B cell (primary cell): ENCODE measurements around the gene BEAN1. TPM values are rescaled to one million over a fixed set of nuclear protein-coding genes. Genes with fewer than 3 reads are reported as not detected.

ENCODE experiments used
- ATAC-seq: fragments of 200-7000 bp; cut with Tn5 transposase; one replicate; pipeline ENCODE4 v1.10.0; 2021; ENCODE audit warnings: low read depth, mild to moderate bottlenecking, moderate number of reproducible peaks, moderate library complexity
- CTCF ChIA-PET: fragments of 350-600 bp; sonication (Branson Sonifier 250); formaldehyde crosslinking; loops from one replicate; lab custom pipeline; 2021; ENCODE audit warnings: antibody characterized with exemption, inconsistent platforms; lab: Charles Lee
- POLR2A ChIA-PET: fragments of 350-600 bp; sonication (Branson Sonifier 250); formaldehyde crosslinking; loops from one replicate; lab custom pipeline; 2021; ENCODE audit warnings: antibody characterized with exemption; lab: Charles Lee
- DNase-seq: peaks from one replicate; pipeline ENCODE4 v3.0.0; 2013
- H2AFZ ChIP-seq: 2 replicates; pipeline ENCODE4 v1.6.1; 2012; ENCODE audit warnings: mild to moderate bottlenecking, low read depth, low read length; ENCODE audit not compliant: insufficient read depth, poor library complexity, severe bottlenecking
- H3K27ac ChIP-seq, 2 donors: 1 replicate in 1 of 2; 2 replicates in 1 of 2; pipeline ENCODE4 v1.5.1; 2012 to 2013; ENCODE audit warnings: low read length in 2 of 2, mild to moderate bottlenecking in 2 of 2, moderate library complexity in 1 of 2
- H3K27me3 ChIP-seq, 4 experiments: fragments of 200-600 bp in 1 of 4; sonication (generic) in 1 of 4; replicated peaks in 1 of 4; 1 replicate in 2 of 4; 2 replicates in 2 of 4; pipeline versions ENCODE4 v1.6.1 to v1.7.0; 2013 to 2016; ENCODE audit warnings: low read length in 3 of 4, mild to moderate bottlenecking in 2 of 4, mixed read lengths in 1 of 4, moderate library complexity in 1 of 4; ENCODE audit not compliant: insufficient read depth in 4 of 4, control insufficient read depth in 3 of 4; ENCODE audit errors: control extremely low read depth in 1 of 4
- H3K36me3 ChIP-seq, 2 experiments: replicated peaks in 1 of 2; 1 replicate in 1 of 2; 2 replicates in 1 of 2; pipeline versions ENCODE4 v1.6.1 to v1.7.1; 2013; ENCODE audit warnings: low read length in 1 of 2; ENCODE audit not compliant: insufficient read depth in 2 of 2, control insufficient read depth in 1 of 2; ENCODE audit errors: control extremely low read depth in 1 of 2, extremely low read depth in 1 of 2
- H3K4me1 ChIP-seq, 2 donors: fragments of 200-600 bp in 1 of 2; sonication (generic) in 1 of 2; 1 replicate in 1 of 2; 2 replicates in 1 of 2; pipeline versions ENCODE4 v1.5.1 to v1.6.1; 2013 to 2017; ENCODE audit warnings: low read length in 2 of 2; ENCODE audit not compliant: control insufficient read depth in 2 of 2, insufficient read depth in 2 of 2
- H3K4me2 ChIP-seq: replicated peaks from 2 replicates; pipeline ENCODE3; 2012; ENCODE audit warnings: mild to moderate bottlenecking, low read depth, low read length; ENCODE audit not compliant: poor library complexity, severe bottlenecking
- H3K4me3 ChIP-seq, 5 experiments: fragments of 200-600 bp in 1 of 5; sonication (generic) in 1 of 5; 1 replicate in 3 of 5; 2 replicates in 2 of 5; pipeline versions ENCODE4 v1.5.1 to v1.7.0; 2011 to 2016; ENCODE audit warnings: low read length in 4 of 5, mild to moderate bottlenecking in 4 of 5, low read depth in 2 of 5, control low read depth in 1 of 5, moderate library complexity in 1 of 5; ENCODE audit not compliant: insufficient read depth in 1 of 5; ENCODE audit errors: control extremely low read depth in 1 of 5, extremely low read depth in 1 of 5
- H3K79me2 ChIP-seq: fragments of 200-600 bp; sonication (generic); one replicate; pipeline ENCODE4 v1.6.0; 2016; ENCODE audit warnings: low read length; ENCODE audit not compliant: control insufficient read depth, insufficient read depth
- H3K9ac ChIP-seq: fragments of 200-600 bp; sonication (generic); 2 replicates; pipeline ENCODE4 v1.6.1; 2017; ENCODE audit warnings: mild to moderate bottlenecking, low read length, moderate library complexity
- H3K9me3 ChIP-seq, 3 donors: one replicate each; pipeline versions ENCODE4 v1.6.1 to v1.7.1; 2013; ENCODE audit warnings: low read length in 2 of 3; ENCODE audit not compliant: control insufficient read depth in 2 of 3, insufficient read depth in 1 of 3; ENCODE audit errors: control extremely low read depth in 1 of 3
- H4K20me1 ChIP-seq: 2 replicates; pipeline ENCODE4 v1.6.0; 2012; ENCODE audit warnings: mild to moderate bottlenecking, low read length; ENCODE audit not compliant: insufficient read depth, control insufficient read depth, poor library complexity, severe bottlenecking
- H3K27ac Mint-ChIP-seq: one replicate; pipeline ENCODE4 v1.8.0; 2021; ENCODE audit warnings: mixed read lengths
- H3K27me3 Mint-ChIP-seq: one replicate; pipeline ENCODE4 v1.8.0; 2021; ENCODE audit warnings: mixed read lengths
- H3K4me1 Mint-ChIP-seq: one replicate; pipeline ENCODE4 v1.8.0; 2021; ENCODE audit warnings: mixed read lengths
- H3K4me3 Mint-ChIP-seq: one replicate; pipeline ENCODE4 v1.8.0; 2021; ENCODE audit warnings: mixed read lengths
- H3K9me3 Mint-ChIP-seq: one replicate; pipeline ENCODE4 v1.8.0; 2022; ENCODE audit warnings: mixed read lengths; ENCODE audit not compliant: insufficient read depth
- EZH2 ChIP-seq: IDR thresholded peaks from 2 replicates; pipeline ENCODE4 v1.6.1; 2012; ENCODE audit warnings: borderline replicate concordance, low read depth, mild to moderate bottlenecking, moderate library complexity, low read length; ENCODE audit not compliant: insufficient read depth, poor library complexity, severe bottlenecking
- WGBS: methylation state at CpG from one replicate; pipeline ENCODE4 v1.1.5; 2013; ENCODE audit warnings: missing lambda C conversion rate; ENCODE audit not compliant: insufficient coverage; 5-methylcytosine and 5-hydroxymethylcytosine counted together
- intact Hi-C: fragments of 100-400 bp; cut with micrococcal nuclease; formaldehyde crosslinking; loops from one replicate; pipeline ENCODE4 v1.10.0; 2022
- polyA plus RNA-seq: library from polyadenylated mRNA; depleted of rRNA; stranded (reverse); fragments of >200 nt; gene quantifications from 2 replicates; pipeline ENCODE4 v1.2.3, GENCODE V29; 2012
- total RNA-seq, 2 donors: library from RNA; stranded (reverse); fragments of 120-200 nt in 1 of 2; gene quantifications; 1 replicate in 1 of 2; 2 replicates in 1 of 2; pipeline versions ENCODE4 v1.2.3 to v1.2.4, GENCODE V29; 2013 to 2022
- TF ChIP-seq, protein P1 (sequence below): fragments of 200-600 bp; IDR thresholded peaks from one replicate; pipeline ENCODE4 v1.8.0; 2022; ENCODE audit warnings: antibody characterized with exemption, mild to moderate bottlenecking

BEAN1 gene
- total and polyA plus RNA-seq, 2 donors (not counting 1 experiment from before 2014, with no cell fraction given): not detected

DNA sequence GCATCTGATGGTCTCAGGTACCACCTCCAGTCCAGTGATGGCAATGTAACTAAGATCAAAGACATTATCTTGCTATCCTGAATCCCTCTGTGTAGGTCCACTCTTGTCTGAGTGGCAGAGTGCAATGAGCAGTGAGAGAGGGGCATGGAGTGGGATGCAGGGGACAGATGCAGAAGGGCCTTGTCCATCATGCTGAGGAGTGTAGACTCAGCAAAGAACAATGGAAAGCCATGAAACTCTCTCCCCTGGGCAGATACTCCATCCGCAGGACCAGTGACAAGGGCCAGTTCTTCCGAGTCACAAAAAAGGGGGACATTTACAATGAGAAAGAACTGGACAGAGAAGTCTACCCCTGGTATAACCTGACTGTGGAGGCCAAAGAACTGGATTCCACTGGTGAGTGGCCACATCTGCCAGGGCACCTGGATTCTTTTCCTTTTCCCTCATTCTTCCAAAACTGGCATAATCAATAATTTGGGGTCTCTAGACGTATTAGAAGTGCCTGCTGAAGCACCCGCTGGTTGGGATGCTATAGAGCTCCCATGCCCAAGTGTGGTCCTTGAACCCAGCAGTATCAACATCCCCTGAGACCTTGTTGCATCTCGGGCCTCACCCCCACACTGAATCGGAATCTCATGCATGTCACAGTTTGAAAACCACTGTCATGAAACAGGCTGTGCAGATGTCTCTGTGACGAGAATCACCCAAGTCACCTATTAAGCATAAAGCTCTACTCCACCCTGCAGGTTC lies 31.1 kb upstream of the BEAN1 start:
- POLR2A ChIA-PET: no interaction called here
- Mint-ChIP-seq H3K9me3 (no peaks in the 10 kb centered on the region), H3K4me1 (no peaks in the 10 kb centered on the region), H3K4me3 (no peak overlapping the region), H3K27me3 (peaks cover 20% of the 10 kb centered on the region), H3K27ac (no peak overlapping the region)
- intact Hi-C loops: no loop called here
- Histone ChIP-seq H4K20me1 (no peaks in the 10 kb centered on the region), H3K9me3 (no peaks in the 10 kb centered on the region), H3K9ac (no peak overlapping the region), H3K4me2 (no peak overlapping the region), H3K79me2 (no peaks in the 10 kb centered on the region), H2AFZ (no peak overlapping the region), H3K27ac (no peak overlapping the region), H3K27me3 (peaks cover 0 to 7% (median 0%) of the 10 kb centered on the region in 4 experiments), H3K36me3 (no peaks in the 10 kb centered on the region), H3K4me3 (no peak overlapping the region), H3K4me1 (no peaks in the 10 kb centered on the region)
- TF ChIP-seq, protein P1, sequence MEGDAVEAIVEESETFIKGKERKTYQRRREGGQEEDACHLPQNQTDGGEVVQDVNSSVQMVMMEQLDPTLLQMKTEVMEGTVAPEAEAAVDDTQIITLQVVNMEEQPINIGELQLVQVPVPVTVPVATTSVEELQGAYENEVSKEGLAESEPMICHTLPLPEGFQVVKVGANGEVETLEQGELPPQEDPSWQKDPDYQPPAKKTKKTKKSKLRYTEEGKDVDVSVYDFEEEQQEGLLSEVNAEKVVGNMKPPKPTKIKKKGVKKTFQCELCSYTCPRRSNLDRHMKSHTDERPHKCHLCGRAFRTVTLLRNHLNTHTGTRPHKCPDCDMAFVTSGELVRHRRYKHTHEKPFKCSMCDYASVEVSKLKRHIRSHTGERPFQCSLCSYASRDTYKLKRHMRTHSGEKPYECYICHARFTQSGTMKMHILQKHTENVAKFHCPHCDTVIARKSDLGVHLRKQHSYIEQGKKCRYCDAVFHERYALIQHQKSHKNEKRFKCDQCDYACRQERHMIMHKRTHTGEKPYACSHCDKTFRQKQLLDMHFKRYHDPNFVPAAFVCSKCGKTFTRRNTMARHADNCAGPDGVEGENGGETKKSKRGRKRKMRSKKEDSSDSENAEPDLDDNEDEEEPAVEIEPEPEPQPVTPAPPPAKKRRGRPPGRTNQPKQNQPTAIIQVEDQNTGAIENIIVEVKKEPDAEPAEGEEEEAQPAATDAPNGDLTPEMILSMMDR: no peak
- TF ChIP-seq EZH2: no peak
- CTCF ChIA-PET: interaction anchor here (1.2 kb wide), 1 partner anchor 10 kb away, joined by 4 read pairs; no protein-coding TSS in a partner anchor
- ATAC-seq (no peak), DNase-seq (no peak)
- 96% methylated on average over 5 of the region's 7 CpGs for WGBS

DNA sequence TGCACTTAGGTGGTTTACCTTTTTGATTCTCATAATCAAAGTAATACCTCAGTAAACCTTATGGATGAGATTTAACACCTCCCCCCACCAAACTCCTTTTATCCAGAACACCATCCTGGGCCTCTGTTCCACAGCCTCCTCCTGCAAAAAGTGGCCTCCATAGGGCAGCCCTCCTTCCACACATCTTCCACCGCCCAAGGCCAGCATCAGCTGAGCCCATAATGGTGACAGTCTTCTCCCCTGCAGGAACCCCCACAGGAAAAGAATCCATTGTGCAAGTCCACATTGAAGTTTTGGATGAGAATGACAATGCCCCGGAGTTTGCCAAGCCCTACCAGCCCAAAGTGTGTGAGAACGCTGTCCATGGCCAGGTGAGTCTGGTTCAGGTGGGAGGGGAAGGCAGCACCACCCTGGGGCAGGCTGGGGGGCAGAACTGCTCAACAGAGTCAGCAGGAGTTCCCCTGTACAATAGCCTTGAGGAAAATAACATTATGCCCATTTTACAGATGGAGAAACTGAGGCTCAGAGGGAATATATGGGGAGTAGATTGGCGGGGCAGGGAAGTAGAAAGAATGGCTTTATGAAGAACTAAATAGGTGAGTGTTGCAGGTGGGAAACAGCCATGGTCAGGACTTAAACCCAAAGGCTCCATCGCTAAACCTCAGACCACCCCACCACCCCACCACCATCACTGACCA lies 29.2 kb upstream of the BEAN1 start:
- Mint-ChIP-seq H3K4me1 (no peaks in the 10 kb centered on the region), H3K9me3 (no peaks in the 10 kb centered on the region), H3K4me3 (no peak overlapping the region), H3K27ac (no peak overlapping the region), H3K27me3 (peaks cover 26% of the 10 kb centered on the region)
- Histone ChIP-seq H3K36me3 (no peaks in the 10 kb centered on the region), H4K20me1 (no peaks in the 10 kb centered on the region), H3K9ac (no peak overlapping the region), H3K4me2 (no peak overlapping the region), H3K79me2 (no peaks in the 10 kb centered on the region), H3K4me3 (no peak overlapping the region), H3K4me1 (no peaks in the 10 kb centered on the region), H3K27ac (no peak overlapping the region), H2AFZ (no peak overlapping the region), H3K27me3 (peaks cover 0 to 7% (median 0%) of the 10 kb centered on the region in 4 experiments), H3K9me3 (no peaks in the 10 kb centered on the region)
- 96% methylated on average over 4 of the region's 5 CpGs for WGBS
- POLR2A ChIA-PET: no interaction called here
- CTCF ChIA-PET: no interaction called here
- ATAC-seq (no peak), DNase-seq (no peak)
- intact Hi-C loops: no loop called here
- TF ChIP-seq, protein P1: no peak
- TF ChIP-seq EZH2: no peak
